GM12873 (cell line): Measurements from ENCODE around the gene HECW1.

Source experiments
- CTCF ChIP-seq: IDR thresholded peaks from 2 replicates; pipeline ENCODE4 v1.5.1; 2012; ENCODE audit warnings: low read depth, mild to moderate bottlenecking, moderate library complexity, low read length, control low read depth; ENCODE audit not compliant: insufficient read depth; ENCODE audit errors: missing control alignments

Gene HECW1

GRCh38 chr7:43081603-43082002 lies 30.8 kb upstream of the HECW1 start:
- no peak for TF ChIP-seq CTCF

- TF ChIP-seq CTCF = no peak
Measured at GRCh38 chr7:43083106-43083505, 29.3 kb upstream of the HECW1 start.

- TF ChIP-seq CTCF = no peak
Measured at GRCh38 chr7:43085017-43085416, 27.4 kb upstream of the HECW1 start.

GRCh38 chr7:43085992-43086391 lies 26.5 kb upstream of the HECW1 start:
- no peak for TF ChIP-seq CTCF

- TF ChIP-seq CTCF = no peak
Measured at GRCh38 chr7:43092819-43093218, 19.6 kb upstream of the HECW1 start.

- no peak for TF ChIP-seq CTCF
Measured at GRCh38 chr7:43096875-43097274, 15.6 kb upstream of the HECW1 start.

- no peak for TF ChIP-seq CTCF
Measured at GRCh38 chr7:43099750-43100149, 12.7 kb upstream of the HECW1 start.
